HG02970 (cell line): Measurements from ENCODE around the gene CCDC12.

Experiments used
- ATAC-seq: cut with Tn5 transposase; IDR thresholded peaks from one replicate; pipeline ENCODE4 v1.9.1; 2021; ENCODE audit warnings: mild to moderate bottlenecking, moderate library complexity, moderate number of reproducible peaks; ENCODE audit not compliant: unreplicated experiment, low FRiP score

CCDC12 gene

GRCh38 chr3:46883830-46884185 is 92.7 kb downstream of the CCDC12 start:
- ATAC-seq: no peak

- ATAC-seq: no peak
Measured at GRCh38 chr3:46883054-46883829, 93.3 kb downstream of the CCDC12 start.

GRCh38 chr3:46882377-46883053 is 94.0 kb downstream of the CCDC12 start:
- no peak for ATAC-seq

- ATAC-seq: no peak
Measured at GRCh38 chr3:46881596-46882376, 94.8 kb downstream of the CCDC12 start.

- ATAC-seq: no peak
Measured at GRCh38 chr3:46880884-46881595, 95.5 kb downstream of the CCDC12 start.

GRCh38 chr3:46878781-46879436 is 97.6 kb downstream of the CCDC12 start:
- no peak for ATAC-seq

GRCh38 chr3:46877406-46878125 is 99.0 kb downstream of the CCDC12 start, which contains the start of gene PTH1R:
TSS of gene PTH1R (plus strand) at chr3:46877721. CDS start at chr3:46883560, 5,839 bp downstream.
- no peak for ATAC-seq

- no peak for ATAC-seq
Measured at GRCh38 chr3:46876313-46877300, 99.9 kb downstream of the CCDC12 start.

GRCh38 chr3:46875560-46875959 is 101.0 kb downstream of the CCDC12 start:
- no peak for ATAC-seq

- ATAC-seq: no peak
Measured at GRCh38 chr3:46874430-46874829, 102.1 kb downstream of the CCDC12 start.

GRCh38 chr3:46873521-46873920 is 103.0 kb downstream of the CCDC12 start:
- no peak for ATAC-seq
